Measurements from ENCODE around the gene SEMA3A.
"Not testable (repeated sequence)": the region's sequence is repeated elsewhere in the genome, so short reads cannot be mapped to it uniquely, and the experiment has no call there.

Gene SEMA3A

GRCh38 chr7:84150370-84150769, 44.2 kb downstream of the SEMA3A start:
- DNase-seq: not testable (repeated sequence)

- no peak for DNase-seq
These were observed 45.0 kb downstream of the SEMA3A start for GRCh38 chr7:84149573-84149972.

DNA sequence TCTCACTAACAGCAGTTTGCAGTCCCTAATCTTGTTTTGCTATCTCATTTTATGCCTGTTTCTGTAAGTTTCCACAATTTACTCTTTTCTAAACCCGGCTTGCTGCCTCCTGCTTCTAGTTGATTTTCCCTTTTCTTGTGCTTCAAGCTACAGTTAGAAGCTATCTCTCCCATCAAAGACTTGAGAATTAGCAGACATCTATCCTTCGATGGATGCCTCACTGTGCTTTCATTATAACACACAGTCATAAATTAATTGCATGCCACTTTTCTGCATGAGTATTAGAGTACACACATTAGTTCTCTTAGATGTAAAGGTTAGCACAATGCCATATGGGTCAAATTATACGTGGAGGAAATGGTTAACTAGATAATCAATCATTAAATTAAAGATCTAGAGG, 48.7 kb downstream of the SEMA3A start:
- no peak for DNase-seq

GRCh38 chr7:84144935-84145334, 49.7 kb downstream of the SEMA3A start:
- DNase-seq: no peak

DNA sequence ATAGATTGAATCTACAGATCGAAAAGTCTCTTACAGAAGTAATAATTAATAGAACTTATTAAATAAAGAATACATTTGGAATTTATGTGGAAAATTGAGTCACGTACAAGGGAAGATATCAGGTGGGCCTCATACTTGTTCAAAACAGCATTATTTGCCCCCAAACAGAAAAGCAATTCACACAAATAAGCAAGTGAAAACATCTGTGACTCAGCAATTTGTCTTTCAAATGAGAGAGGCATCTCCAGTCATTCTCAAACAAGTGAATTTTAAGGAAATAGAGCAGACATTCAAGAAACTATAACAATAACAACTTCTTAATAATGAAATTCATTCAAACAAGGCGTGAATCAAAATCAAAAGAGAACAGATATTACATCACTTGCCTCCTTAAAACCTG, 50.1 kb downstream of the SEMA3A start:
- no peak for DNase-seq

GRCh38 chr7:84142726-84143125, 51.9 kb downstream of the SEMA3A start:
- DNase-seq: no peak

DNA sequence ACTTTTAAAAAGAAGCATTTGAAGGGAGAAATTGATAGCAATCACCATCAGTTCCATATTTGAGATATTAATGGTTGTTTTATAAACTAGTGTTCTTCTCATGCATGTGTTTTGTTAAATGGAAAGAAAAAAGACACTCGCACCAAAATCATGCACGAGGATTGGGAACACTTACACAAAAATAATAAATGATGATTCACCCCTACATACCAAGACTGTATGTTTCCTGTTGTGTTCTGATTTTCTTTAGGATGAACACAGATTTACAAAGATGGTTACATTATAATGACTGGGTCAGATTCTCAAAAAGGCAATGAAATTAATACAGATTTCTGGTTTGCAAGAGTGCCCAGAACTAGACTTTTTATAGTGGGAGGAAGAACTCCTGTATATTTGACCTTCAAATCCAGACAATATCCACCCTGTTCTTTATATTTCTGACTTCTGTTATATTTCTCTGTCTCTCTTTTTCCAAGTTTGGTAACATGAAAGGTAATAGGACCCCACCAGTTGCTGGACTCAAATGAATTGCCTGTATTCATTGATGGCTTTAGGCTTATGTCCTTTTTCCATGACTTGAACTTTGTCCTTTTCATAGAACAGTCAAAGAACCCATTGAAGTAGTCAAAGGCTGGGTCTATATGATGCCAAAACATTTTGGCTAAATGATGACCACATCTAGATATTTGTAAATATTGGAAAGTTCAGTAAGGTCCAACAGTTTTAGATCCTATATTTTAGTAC, 54.4 kb downstream of the SEMA3A start:
- DNase-seq: no peak

DNA sequence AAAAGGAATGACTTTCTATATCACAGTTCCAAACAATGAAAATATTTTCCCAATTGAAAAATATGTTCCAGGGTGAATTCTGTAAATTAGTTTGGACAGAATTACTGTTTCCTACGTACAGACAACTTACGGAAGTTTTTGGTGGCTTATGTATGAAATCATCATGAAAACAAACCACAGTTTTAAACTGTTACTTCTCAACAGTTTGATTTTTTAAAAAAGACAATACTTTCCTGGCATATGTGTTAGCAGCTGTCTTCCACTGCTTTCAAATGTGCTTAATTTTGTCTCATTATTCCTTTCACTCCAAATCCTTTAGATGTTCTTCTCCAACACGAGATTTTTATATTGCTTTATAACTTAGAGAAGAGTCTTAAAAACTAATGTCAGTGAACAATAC, 56.2 kb downstream of the SEMA3A start:
- DNase-seq: no peak

DNA sequence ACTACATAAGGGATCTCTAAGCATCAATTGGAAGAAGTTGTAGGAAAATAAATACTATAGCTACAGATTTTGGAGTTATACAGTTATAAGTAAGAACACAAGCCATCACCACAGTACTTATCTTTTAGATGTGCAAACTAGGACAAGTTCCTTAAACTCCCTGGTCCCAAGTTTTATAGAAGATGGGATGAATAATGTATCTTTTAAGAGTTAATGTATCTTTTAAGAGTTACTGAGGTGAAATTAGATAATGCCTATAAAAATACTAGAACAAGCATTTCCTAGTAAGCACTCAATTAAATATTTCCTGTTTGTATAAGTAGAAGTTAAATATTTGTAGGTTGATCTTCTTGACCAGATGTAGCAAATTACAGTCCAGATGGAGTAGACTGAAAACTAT, 56.8 kb downstream of the SEMA3A start:
- no peak for DNase-seq

DNA sequence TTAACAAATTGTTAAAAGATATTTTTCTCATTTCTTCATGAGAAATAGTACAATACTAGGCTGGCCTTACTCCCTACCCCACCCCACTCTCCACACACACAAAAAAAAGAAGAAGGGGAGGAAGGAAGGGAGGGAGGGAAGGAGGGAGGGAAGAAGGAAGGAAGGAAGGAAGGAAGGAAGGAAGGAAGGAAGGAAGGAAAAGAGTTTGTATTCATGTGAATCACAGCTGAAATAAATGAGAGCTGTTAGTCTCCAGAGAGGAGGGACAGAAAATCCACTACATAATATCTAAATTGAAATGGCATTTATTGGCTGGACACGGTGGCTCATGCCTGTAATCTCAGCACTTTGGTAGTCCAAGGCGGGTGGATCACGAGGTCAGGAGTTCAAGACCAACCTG, 57.8 kb downstream of the SEMA3A start:
- no peak for DNase-seq

DNA sequence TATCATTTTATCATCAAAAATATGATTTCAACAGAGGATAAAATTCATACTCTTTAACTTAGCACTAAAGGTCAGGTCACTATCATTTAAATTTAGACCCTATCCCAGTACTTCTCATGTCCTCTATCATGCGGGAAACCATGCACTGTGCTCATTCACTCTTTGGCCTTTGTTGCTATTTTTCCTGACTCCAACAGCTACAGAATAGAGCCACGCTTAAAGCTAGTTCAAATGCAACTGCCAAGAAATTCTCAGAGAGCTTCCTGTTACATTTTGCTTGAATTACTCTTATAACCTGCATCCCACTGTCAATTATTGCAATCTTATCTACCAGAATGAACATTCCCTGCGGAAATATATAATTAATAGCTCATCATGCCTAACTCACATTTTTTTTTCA, 58.3 kb downstream of the SEMA3A start:
- no peak for DNase-seq

- no peak for DNase-seq
These were observed 60.4 kb downstream of the SEMA3A start for GRCh38 chr7:84134169-84134568.

DNA sequence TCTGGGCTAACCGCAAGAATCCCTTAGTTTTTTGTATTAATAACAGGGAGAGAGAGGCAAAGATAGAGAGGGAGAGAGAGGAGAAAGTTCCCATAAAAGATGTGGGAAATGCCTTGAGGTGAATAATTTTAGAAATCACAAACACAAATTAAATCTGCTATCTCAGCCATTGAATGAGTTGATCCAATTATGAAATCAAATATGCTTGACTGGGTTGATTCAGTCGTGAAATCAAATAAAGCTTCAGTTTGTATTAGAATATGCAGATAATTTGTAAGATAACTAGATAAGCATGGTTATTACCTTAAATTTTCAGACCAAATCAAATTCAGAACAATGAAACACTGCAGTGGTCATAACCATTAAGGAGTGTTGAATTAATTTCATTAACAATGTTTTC, 68.9 kb downstream of the SEMA3A start:
- no peak for DNase-seq

GRCh38 chr7:84123965-84124547, 70.5 kb downstream of the SEMA3A start:
- DNase-seq: no peak

- DNase-seq: no peak
These were observed 71.8 kb downstream of the SEMA3A start for GRCh38 chr7:84122582-84123360.

DNA sequence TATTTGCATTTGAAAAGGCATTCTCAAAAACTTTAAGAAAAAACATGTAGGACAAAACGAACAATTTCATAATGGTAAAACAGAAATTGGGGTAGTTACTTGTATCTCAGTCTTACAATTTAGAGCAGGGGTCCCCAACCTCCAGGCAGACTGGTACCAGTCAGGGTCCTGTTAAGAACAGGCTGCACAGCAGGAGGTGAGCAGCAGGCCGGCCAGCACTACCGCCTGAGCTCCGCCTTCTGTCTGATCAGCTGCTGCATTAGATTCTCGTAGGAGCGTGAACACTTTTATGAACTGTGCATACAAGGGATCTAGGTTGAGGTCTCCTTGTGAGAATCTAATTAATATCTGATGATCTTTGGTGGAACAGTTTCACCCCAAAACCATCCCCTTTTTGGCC, 77.3 kb downstream of the SEMA3A start:
- DNase-seq: no peak

DNA sequence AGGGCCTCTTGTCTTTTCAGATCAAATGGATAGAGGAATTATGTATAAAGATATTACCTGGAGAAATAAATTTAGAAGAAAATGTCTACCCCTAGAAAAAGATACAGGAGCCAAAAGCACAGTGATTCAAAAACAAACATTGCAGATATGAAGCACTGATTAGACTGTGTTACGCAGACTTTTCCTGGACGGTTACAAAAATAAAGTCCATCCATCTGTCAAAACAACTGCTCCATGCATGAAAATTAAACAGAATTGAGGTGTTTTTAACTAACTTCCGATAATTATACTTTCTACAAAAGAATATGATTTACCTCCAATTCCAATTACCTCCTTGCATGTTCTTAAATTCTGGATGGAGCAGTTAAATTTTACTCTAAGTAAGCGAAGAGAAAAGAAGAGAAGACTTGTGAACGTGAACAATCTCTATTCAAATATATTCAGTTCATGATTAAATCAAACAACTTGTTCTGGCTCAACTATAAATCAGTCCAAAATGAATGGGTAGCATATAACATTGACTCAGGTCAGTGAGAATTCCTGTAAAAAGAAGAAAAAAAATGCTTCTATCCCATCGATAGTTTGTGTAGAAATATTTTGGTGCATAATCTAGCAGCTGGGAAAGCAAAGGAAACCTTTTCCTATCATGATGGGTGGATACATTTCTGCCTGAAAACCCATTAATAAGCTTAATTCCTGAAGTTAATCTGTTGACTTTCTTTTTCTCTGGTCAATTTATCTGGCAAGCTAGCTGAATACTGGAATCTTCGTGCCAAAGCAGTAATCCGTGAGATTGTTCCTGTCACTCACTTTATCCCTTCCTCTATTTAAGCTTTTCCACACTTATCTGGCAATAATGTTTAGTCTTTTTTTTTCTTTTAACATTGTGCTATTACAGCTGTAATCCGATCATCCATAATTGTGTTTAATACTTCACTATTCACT, 80.4 kb downstream of the SEMA3A start:
- no peak for DNase-seq

DNA sequence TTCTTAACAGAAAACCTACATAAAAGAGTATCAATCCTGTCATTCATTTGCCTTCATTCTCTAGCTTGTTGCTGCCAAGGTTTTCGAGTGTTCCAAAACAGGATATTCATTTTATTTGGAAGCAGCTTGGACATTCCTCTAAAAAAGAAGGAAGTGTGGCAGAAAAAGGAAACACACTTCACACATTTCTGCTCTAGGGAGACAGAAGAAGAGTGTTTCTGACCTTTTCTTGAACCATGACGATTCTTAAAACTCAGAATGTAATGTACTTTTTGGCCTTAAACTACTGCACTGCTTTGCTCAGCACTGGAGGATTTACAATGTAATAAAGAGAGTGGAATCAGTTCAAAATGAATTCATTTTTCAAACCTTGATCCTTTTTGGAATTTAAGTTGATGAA, 81.3 kb downstream of the SEMA3A start:
- DNase-seq: no peak

GRCh38 chr7:84112771-84113170, 81.8 kb downstream of the SEMA3A start:
- DNase-seq: no peak

GRCh38 chr7:84111842-84112241, 82.7 kb downstream of the SEMA3A start:
- DNase-seq: no peak

DNA sequence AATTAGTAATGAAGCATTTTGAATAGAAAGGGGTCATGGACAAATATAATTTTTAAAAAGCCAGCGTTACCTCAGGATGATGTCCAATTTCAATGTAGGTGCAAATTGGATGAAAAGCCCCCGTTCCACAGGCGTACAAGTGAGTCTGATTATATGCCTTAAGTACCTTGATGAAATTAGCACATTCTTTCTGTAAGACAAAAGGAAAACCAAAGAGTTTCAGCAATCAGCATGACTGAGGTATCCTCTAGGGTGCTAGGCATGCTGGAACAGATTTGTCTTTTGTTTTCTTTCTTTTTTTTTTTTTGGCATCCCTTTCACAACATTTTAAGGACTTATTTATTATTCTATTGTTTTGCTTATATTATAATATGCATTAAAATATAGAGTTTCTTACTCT, 84.2 kb downstream of the SEMA3A start:
- no peak for DNase-seq

DNA sequence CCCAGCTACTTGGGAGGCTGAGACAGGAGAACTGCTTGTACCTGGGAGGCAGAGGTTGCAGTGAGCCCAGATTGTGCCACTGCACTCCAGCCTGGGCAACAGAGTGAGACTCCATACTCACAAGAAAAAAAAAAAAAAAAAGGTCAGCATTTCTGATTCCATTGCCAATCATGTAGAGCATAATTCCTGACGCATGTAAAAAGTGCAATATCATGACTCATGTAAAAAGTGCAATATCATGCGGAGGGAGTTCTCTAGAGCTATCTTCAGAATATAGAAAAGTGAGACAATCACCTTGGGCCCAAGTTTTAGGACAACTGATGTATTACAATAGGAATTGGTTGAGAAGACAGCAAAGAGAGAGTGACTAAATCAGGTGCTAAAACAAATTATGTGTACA, 85.8 kb downstream of the SEMA3A start:
- no peak for DNase-seq

DNA sequence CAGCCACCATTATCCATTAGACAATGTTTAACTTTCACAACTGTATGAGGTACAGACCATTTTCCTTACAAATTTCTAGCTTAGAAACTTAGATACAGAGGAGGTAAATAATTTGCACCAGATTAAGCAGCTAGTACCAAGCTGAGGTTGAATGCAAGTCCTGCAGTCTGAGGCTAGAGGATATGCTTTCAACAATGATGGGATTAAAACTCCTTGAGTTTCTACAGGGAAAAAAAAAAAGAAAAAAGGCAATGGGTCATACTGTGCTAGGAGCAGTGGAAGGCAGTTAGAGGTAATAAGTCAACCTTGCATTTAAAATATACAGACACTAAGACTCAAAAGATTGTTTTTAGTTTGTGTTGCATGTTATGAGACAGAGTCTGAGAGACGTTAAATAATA, 86.5 kb downstream of the SEMA3A start:
- DNase-seq: no peak

All from CD4-positive, alpha-beta T cell treated with Interleukin-10 for 1 hour (primary cell).